Transverse colon (tissue), 4 donors: ENCODE data around the gene EFNB3. TPM values are rescaled to one million over a fixed set of nuclear protein-coding genes. Genes with fewer than 3 reads are reported as not detected.

Experiments used
- DNase-seq: peaks from one replicate; pipeline ENCODE4 v3.0.0-alpha.2; 2019
- H3K27ac ChIP-seq, 4 donors: fragments of 200-600 bp; sonication (generic); 2 replicates each; pipeline ENCODE4 v1.5.1; 2016 to 2018; ENCODE audit warnings: inconsistent platforms in 4 of 4
- H3K27me3 ChIP-seq: fragments of 200-600 bp; sonication (generic); 2 replicates; pipeline ENCODE4 v1.5.1; 2017; ENCODE audit warnings: inconsistent platforms
- H3K36me3 ChIP-seq, 4 donors: fragments of 200-600 bp; sonication (generic); 2 replicates each; pipeline ENCODE4 v1.5.1; 2017 to 2019; ENCODE audit warnings: inconsistent platforms in 4 of 4
- H3K4me1 ChIP-seq, 4 donors: fragments of 200-600 bp; sonication (generic); 2 replicates each; pipeline ENCODE4 v1.5.1; 2017 to 2020; ENCODE audit warnings: inconsistent platforms in 4 of 4
- H3K4me3 ChIP-seq, 4 donors: fragments of 200-600 bp; sonication (generic); 1 replicate in 1 of 4; 2 replicates in 3 of 4; pipeline versions ENCODE4 v1.5.1 to v1.6.1; 2017 to 2019; ENCODE audit warnings: inconsistent platforms in 4 of 4
- H3K9me3 ChIP-seq, 2 donors: fragments of 200-600 bp; sonication (generic); 2 replicates each; pipeline ENCODE4 v1.5.1; 2017 to 2019; ENCODE audit warnings: inconsistent platforms in 2 of 2
- EP300 ChIP-seq: sonication (generic); formaldehyde crosslinking; IDR thresholded peaks from one replicate; pipeline ENCODE4 v1.6.1; 2017; ENCODE audit warnings: antibody characterized with exemption, low read depth
- POLR2A ChIP-seq: fragments of 450-650 bp; IDR thresholded peaks from one replicate; pipeline ENCODE4 v1.6.1; 2016; ENCODE audit warnings: antibody characterized with exemption, mild to moderate bottlenecking, moderate library complexity
- POLR2AphosphoS5 ChIP-seq, 3 donors: sonication (generic); formaldehyde crosslinking; IDR thresholded peaks; one replicate each; pipeline ENCODE4 v1.6.1; 2016; ENCODE audit warnings: antibody characterized with exemption in 3 of 3
- WGBS, 2 donors: methylation state at CpG; one replicate each; pipeline ENCODE4 v1.1.5; 2018; ENCODE audit warnings: low coverage in 1 of 2; 5-methylcytosine and 5-hydroxymethylcytosine counted together
- in situ Hi-C, 4 donors: fragments of 200-750 bp; cut with MboI; loops; one replicate each; pipeline versions ENCODE4 v1.15.0 to v1.15.1; 2017; ENCODE audit warnings: low sequenced_read_pairs in 3 of 4, low pct_ligation_motif_present in 1 of 4, low pct_unique_long_range_greater_than_20kb in 1 of 4
- intact Hi-C: fragments of 100-400 bp; cut with DNase I; formaldehyde crosslinking; loops from one replicate; pipeline ENCODE4 v1.15.1; 2023; ENCODE audit warnings: low total_unique reads
- total RNA-seq, 4 donors: library from RNA; depleted of rRNA; stranded (reverse); fragments of >200 nt; gene quantifications; one replicate each; pipeline ENCODE4 v1.1.0, GENCODE V29; 2016
- TF ChIP-seq, protein P1 (sequence below), 5 experiments: fragments of 200-600 bp in 3 of 5; fragments of 450-650 bp in 2 of 5; sonication (generic) in 3 of 5; IDR thresholded peaks; 1 replicate in 2 of 5; 2 replicates in 3 of 5; pipeline ENCODE4 v1.5.1; 2016 to 2017; ENCODE audit warnings: antibody characterized with exemption in 5 of 5, inconsistent platforms in 3 of 5, mild to moderate bottlenecking in 2 of 5, moderate library complexity in 1 of 5

Gene EFNB3
- total RNA-seq, 4 donors from 2014 or later: 0.32 to 0.41 TPM; not detected in 2

- DNase-seq: no peak
- TF ChIP-seq POLR2A: no peak
- no peak for TF ChIP-seq POLR2AphosphoS5 (IDR thresholded peaks at IDR 0.05)
- TF ChIP-seq EP300: no peak
- TF ChIP-seq, protein P1, sequence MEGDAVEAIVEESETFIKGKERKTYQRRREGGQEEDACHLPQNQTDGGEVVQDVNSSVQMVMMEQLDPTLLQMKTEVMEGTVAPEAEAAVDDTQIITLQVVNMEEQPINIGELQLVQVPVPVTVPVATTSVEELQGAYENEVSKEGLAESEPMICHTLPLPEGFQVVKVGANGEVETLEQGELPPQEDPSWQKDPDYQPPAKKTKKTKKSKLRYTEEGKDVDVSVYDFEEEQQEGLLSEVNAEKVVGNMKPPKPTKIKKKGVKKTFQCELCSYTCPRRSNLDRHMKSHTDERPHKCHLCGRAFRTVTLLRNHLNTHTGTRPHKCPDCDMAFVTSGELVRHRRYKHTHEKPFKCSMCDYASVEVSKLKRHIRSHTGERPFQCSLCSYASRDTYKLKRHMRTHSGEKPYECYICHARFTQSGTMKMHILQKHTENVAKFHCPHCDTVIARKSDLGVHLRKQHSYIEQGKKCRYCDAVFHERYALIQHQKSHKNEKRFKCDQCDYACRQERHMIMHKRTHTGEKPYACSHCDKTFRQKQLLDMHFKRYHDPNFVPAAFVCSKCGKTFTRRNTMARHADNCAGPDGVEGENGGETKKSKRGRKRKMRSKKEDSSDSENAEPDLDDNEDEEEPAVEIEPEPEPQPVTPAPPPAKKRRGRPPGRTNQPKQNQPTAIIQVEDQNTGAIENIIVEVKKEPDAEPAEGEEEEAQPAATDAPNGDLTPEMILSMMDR (IDR thresholded peaks at IDR 0.05): no peak
- Histone ChIP-seq H3K9me3 (no peaks in the 10 kb centered on the region), H3K27ac (no peak overlapping the region), H3K36me3 (no peaks in the 10 kb centered on the region), H3K4me1 (peaks cover 9 to 23% (median 18%) of the 10 kb centered on the region in 4 donors), H3K27me3 (peaks cover 51% of the 10 kb centered on the region), H3K4me3 (no peak overlapping the region)
- in situ Hi-C loops (no loop called here), intact Hi-C loops (no loop called here)
- WGBS, 2 donors: 75% methylated on average over 9 of the region's 9 CpGs; no CpG with 5 or more reads in 1 of the 2 donors
These were observed 14.7 kb downstream of the EFNB3 start for GRCh38 chr17:7719661-7720060.

DNA sequence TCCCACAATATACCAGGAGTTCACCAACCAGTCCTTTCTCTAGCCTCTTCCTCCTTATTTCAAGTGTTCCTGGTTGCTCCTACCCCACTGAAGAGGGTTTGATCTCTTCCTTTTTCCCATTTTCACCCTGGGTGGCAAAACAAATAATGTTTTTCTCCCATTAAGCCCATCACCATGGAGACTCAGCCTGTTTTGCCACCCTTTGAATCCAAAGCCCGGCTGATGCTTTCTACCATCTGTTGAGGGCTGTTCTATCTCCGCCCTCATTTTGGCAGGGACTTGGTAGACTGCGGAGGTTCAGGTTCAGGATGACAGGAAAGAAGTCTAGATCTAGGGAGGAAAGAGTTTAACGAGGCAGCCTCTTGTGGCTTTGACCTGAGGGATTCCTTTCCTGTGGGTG lies 15.1 kb downstream of the EFNB3 start:
- peaks cover 51% of the 10 kb centered on the region for H3K27me3 ChIP-seq

GRCh38 chr17:7721612-7722011 lies 16.6 kb downstream of the EFNB3 start:
- peaks cover 4 to 18% (median 15%) of the 10 kb centered on the region in 4 donors for H3K4me1 ChIP-seq
- in situ Hi-C loops (no loop called here), intact Hi-C loops (no loop called here)

More for the DNA sequence above, 15.1 kb downstream of the EFNB3 start:
- no peak overlapping the region for H3K27ac ChIP-seq
- in situ Hi-C loops (no loop called here), intact Hi-C loops (no loop called here)
- no peak for DNase-seq
- H3K4me1 ChIP-seq: peaks cover 9 to 23% (median 18%) of the 10 kb centered on the region in 4 donors
- H3K36me3 ChIP-seq: no peaks in the 10 kb centered on the region
- H3K4me3 ChIP-seq: no peak overlapping the region
- no peaks in the 10 kb centered on the region for H3K9me3 ChIP-seq
- 48% methylated on average over 4 of the region's 4 CpGs; no CpG with 5 or more reads in 1 of the 2 donors for WGBS, 2 donors
- TF ChIP-seq POLR2A (no peak), EP300 (no peak), POLR2AphosphoS5 (IDR thresholded peaks at IDR 0.05) (no peak)
- TF ChIP-seq, protein P1 (IDR thresholded peaks at IDR 0.05): no peak

GRCh38 chr17:7727886-7728285 lies 22.9 kb downstream of the EFNB3 start:
- Histone ChIP-seq H3K4me3 (no peak overlapping the region), H3K27ac (no peak overlapping the region), H3K36me3 (no peaks in the 10 kb centered on the region), H3K9me3 (no peaks in the 10 kb centered on the region), H3K27me3 (peaks cover 10% of the 10 kb centered on the region), H3K4me1 (no peaks in the 10 kb centered on the region)
- TF ChIP-seq EP300 (no peak), POLR2A (no peak)
- TF ChIP-seq, protein P1 (IDR thresholded peaks at IDR 0.05): no peak
- in situ Hi-C loops (no loop called here), intact Hi-C loops (no loop called here)
- 50 to 53% methylated on average over 3 of the region's 3 CpGs for WGBS, 2 donors
- DNase-seq: no peak

More at GRCh38 chr17:7721612-7722011, 16.6 kb downstream of the EFNB3 start:
- no peak overlapping the region for H3K27ac ChIP-seq
- H3K9me3 ChIP-seq: no peaks in the 10 kb centered on the region
- WGBS, 2 donors: 63% methylated on average over 2 of the region's 2 CpGs; no CpG with 5 or more reads in 1 of the 2 donors
- no peak for TF ChIP-seq POLR2AphosphoS5 (IDR thresholded peaks at IDR 0.05)
- TF ChIP-seq, protein P1 (IDR thresholded peaks at IDR 0.05): no peak
- no peak for TF ChIP-seq POLR2A
- no peak for TF ChIP-seq EP300
- peaks cover 37% of the 10 kb centered on the region for H3K27me3 ChIP-seq
- no peak for DNase-seq
- H3K36me3 ChIP-seq: no peaks in the 10 kb centered on the region
- H3K4me3 ChIP-seq: no peak overlapping the region
